A549 treated with RU486 at 1 μM for 4 hours (cell line): ENCODE data around the gene RAB17. TPM values are rescaled to one million over a fixed set of nuclear protein-coding genes. Genes with fewer than 3 reads are reported as not detected.

ENCODE experiments used
- total RNA-seq: library from RNA; stranded (reverse); fragments of 200-300 nt; extraction: Qiagen RNA extraction; gene quantifications from 5 replicates; pipeline ENCODE4 v1.2.3, GENCODE V29; 2022; ENCODE audit warnings: low read depth

Gene RAB17, protein sequence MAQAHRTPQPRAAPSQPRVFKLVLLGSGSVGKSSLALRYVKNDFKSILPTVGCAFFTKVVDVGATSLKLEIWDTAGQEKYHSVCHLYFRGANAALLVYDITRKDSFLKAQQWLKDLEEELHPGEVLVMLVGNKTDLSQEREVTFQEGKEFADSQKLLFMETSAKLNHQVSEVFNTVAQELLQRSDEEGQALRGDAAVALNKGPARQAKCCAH
- total RNA-seq, result 0.15 to 1.1 TPM (median 0.34 TPM) in 5 replicates

DNA sequence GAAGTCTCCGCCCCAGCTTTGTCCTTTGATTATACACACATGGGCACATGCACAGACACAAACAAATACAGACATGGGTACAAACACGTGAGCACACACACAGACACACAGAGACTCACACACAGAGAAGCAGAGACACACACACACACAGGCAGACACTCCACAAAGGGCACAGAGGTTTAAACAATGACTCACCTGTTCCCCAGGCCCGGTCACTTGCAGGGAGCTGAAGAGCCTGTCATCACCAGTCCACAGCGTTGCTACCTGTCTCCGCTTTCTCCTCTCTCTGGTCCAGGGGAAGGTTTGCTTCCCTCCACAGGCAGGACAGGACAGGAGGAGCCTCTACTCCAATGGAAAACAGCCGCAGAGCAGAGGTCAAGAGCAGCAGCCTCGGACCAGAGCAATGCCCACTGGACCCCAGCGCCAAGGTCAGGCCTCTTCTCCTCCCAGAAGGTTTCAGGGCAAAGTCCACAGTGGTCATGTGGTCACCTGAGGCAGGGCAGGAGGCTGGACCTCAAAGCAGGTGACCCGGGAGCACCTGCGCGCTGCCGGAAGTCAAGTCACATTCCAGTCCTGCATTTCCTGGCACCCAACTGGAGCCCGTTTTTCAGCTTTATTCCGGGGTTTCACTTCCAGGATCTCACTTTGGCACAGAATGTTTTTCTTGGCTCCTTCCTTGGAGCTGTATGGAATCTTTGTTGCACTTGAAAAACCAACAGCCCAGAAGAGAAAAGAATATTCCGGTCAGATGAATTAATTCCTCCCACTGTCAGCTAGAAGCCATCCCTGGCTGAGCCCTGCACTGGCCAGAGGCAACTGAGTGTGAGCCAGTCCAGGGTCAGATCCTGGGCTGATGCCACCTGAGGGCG is at the start of gene RAB17:
Gene RAB17 (minus strand): TSS at position 463 of the 869 bp plus-strand sequence. CDS start 4,580 bp downstream, outside the sequence.

DNA sequence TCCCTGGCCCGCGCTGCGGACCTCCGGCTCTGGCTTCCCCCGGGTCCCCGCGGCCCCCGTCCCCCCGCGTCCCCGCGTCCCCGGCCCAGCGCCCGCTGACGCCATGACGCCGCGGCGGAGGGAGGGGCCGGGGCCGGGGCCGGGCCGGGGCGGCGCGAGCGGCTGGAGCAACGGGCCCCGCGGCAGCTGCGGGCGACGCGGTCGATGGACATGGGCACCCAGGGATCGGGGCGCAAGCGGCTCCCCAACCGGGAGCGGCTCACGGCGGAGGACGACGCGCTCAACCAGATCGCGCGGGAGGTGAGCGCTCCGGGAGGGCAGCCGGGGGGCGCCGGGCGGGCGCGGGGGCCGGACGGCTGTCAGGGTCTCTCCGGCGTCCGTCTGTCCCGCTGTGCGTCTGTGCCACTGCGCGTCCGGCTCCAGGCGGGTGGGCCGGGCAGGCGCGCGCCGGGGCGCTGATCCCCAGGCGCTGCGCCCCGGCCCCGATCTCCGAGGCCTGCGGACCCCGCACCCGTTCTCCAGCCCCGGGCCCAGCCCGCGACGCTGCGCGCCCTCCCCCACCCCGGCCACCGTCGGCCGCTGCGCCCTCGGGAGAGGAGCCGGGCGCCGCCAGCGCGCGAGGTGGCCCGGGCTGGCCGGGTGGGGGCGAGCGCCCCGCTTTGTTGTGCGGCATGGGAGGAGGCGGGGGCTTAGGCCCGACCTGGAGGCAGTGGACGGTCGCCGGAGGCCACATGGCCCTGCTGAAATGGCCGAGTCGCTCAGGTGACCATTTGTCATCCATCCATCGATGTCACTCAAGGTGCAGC is 37.1 kb upstream of the RAB17 start, which contains the start of gene LRRFIP1:
Gene LRRFIP1 (plus strand): TSS at position 147 of the 806 bp plus-strand sequence. CDS start 58 bp downstream, at position 205.

GRCh38 chr2:237566401-237567235 is 23.9 kb downstream of the RAB17 start, which contains the start of gene PRLH:
Gene PRLH, plus strand, starts transcription at chr2:237566574. Its CDS starts 0 bp downstream, at chr2:237566574.

Other genes starting within 250 kb of the RAB17 start
- 0.03 to 0.18 TPM (median 0.09 TPM) in 5 replicates for gene COL6A3, start 176.6 kb downstream of the RAB17 start, total RNA-seq
- 189 to 291 TPM (median 256 TPM) in 5 replicates for gene MLPH, start 103.5 kb downstream of the RAB17 start, total RNA-seq
- not detected in 5 replicates for gene PRLH, start 24.2 kb downstream of the RAB17 start, total RNA-seq
- gene LRRFIP1, start 36.9 kb upstream of the RAB17 start, total RNA-seq, result 66.8 to 106 TPM (median 89.5 TPM) in 5 replicates
- 0.14 to 0.33 TPM (median 0.18 TPM) in 5 replicates for gene RBM44, start 208.0 kb upstream of the RAB17 start, total RNA-seq